Endothelial cell of umbilical vein (primary cell): ENCODE results near the gene FAS. TPM values are rescaled to one million over a fixed set of nuclear protein-coding genes. Genes with fewer than 3 reads are reported as not detected.

ENCODE experiments used
- BruUV-seq: library from RNA; stranded (reverse); fragments of 400-500 nt; replicated peaks from 2 replicates; lab custom pipeline; 2021; lab: Mats Ljungman, UMichigan
- CTCF ChIA-PET: fragments of 300-600, 350-600 bp; sonication (Branson Sonifier 250); formaldehyde crosslinking; loops from one replicate; lab custom pipeline; 2021; ENCODE audit warnings: antibody characterized with exemption, inconsistent platforms; lab: Charles Lee
- POLR2A ChIA-PET: fragments of 300-600, 350-600 bp; sonication (Branson Sonifier 250); formaldehyde crosslinking; loops from one replicate; lab custom pipeline; 2021; ENCODE audit warnings: antibody characterized with exemption, inconsistent platforms; lab: Charles Lee
- DNase-seq: peaks from one replicate; pipeline ENCODE4 v3.0.0-alpha.2; 2011; ENCODE audit warnings: low read depth, low spot score
- FAIRE-seq: peaks from 2 replicates; lab custom pipeline; 2011; peaks lifted over from hg19 to GRCh38; lab: Jason Lieb, UNC
- H2AFZ ChIP-seq: 2 replicates; pipeline ENCODE4 v1.6.0; 2012; ENCODE audit warnings: low read depth, low read length, control low read depth, inconsistent platforms
- H3K27ac ChIP-seq: 2 replicates; pipeline ENCODE4 v1.5.1; 2011; ENCODE audit warnings: low read depth, mild to moderate bottlenecking, control low read depth, low read length, moderate library complexity; ENCODE audit not compliant: insufficient read depth
- H3K27me3 ChIP-seq, 2 experiments: 2 replicates each; pipeline versions ENCODE4 v1.6.0 to v1.6.1; 2011; ENCODE audit warnings: low read length in 2 of 2, mixed read lengths in 1 of 2; ENCODE audit not compliant: control insufficient read depth in 2 of 2, insufficient read depth in 2 of 2
- H3K36me3 ChIP-seq, 2 experiments: 2 replicates in 1 of 2; 3 replicates in 1 of 2; pipeline ENCODE4 v1.5.1; 2011; ENCODE audit warnings: low read length in 2 of 2, mild to moderate bottlenecking in 1 of 2, moderate library complexity in 1 of 2; ENCODE audit not compliant: control insufficient read depth in 2 of 2, insufficient read depth in 2 of 2; ENCODE audit errors: extremely low read depth in 1 of 2
- H3K4me1 ChIP-seq: 3 replicates; pipeline ENCODE4 v1.5.1; 2011; ENCODE audit warnings: mild to moderate bottlenecking, low read length; ENCODE audit not compliant: control insufficient read depth, insufficient read depth; ENCODE audit errors: extremely low read depth
- H3K4me2 ChIP-seq: 2 replicates; pipeline ENCODE4 v1.6.1; 2011; ENCODE audit warnings: low read length, control low read depth, mixed read lengths; ENCODE audit not compliant: insufficient read depth
- H3K4me3 ChIP-seq, 3 experiments: fragments of 200-600 bp in 1 of 3; sonication (generic), shearing (Covaris generic) in 1 of 3; replicated peaks in 1 of 3; 2 replicates each; pipeline ENCODE4 v1.5.1; 2011 to 2016; ENCODE audit warnings: control low read depth in 3 of 3, low read length in 3 of 3, mild to moderate bottlenecking in 2 of 3, inconsistent platforms in 1 of 3, low read depth in 1 of 3, moderate library complexity in 1 of 3; ENCODE audit not compliant: insufficient read depth in 1 of 3
- H3K79me2 ChIP-seq: 2 replicates; pipeline ENCODE4 v1.6.0; 2012; ENCODE audit warnings: low read length, inconsistent platforms; ENCODE audit not compliant: control insufficient read depth, insufficient read depth
- H3K9ac ChIP-seq: replicated peaks from 2 replicates; pipeline ENCODE3; 2011; ENCODE audit warnings: low read length, control low read depth; ENCODE audit not compliant: insufficient read depth; ENCODE audit errors: extremely low read depth
- H3K9me1 ChIP-seq: replicated peaks from 3 replicates; pipeline ENCODE4 v1.6.0; 2011; ENCODE audit warnings: mild to moderate bottlenecking, low read length; ENCODE audit not compliant: control insufficient read depth, insufficient read depth; ENCODE audit errors: extremely low read depth
- H3K9me3 ChIP-seq: replicated peaks from 2 replicates; pipeline ENCODE4 v1.5.1; 2012; ENCODE audit warnings: low read length, inconsistent platforms; ENCODE audit not compliant: control insufficient read depth, insufficient read depth
- H4K20me1 ChIP-seq: replicated peaks from 2 replicates; pipeline ENCODE3; 2011; ENCODE audit warnings: mild to moderate bottlenecking, low read length; ENCODE audit not compliant: control insufficient read depth, insufficient read depth; ENCODE audit errors: extremely low read depth
- CTCF ChIP-seq, 2 donors: IDR thresholded peaks; 1 replicate in 1 of 2; 2 replicates in 1 of 2; pipeline ENCODE4 v1.5.1; 2011; ENCODE audit warnings: low read length in 2 of 2, mild to moderate bottlenecking in 2 of 2, moderate library complexity in 2 of 2, control low read depth in 1 of 2, inconsistent platforms in 1 of 2, low read depth in 1 of 2; ENCODE audit not compliant: insufficient read depth in 1 of 2; ENCODE audit errors: extremely low read depth in 1 of 2
- EZH2 ChIP-seq: IDR thresholded peaks from 2 replicates; pipeline ENCODE4 v1.6.1; 2012; ENCODE audit warnings: borderline replicate concordance, low read depth, mild to moderate bottlenecking, moderate library complexity, low read length, inconsistent platforms; ENCODE audit not compliant: severe bottlenecking
- FOS ChIP-seq: IDR thresholded peaks from 2 replicates; pipeline ENCODE4 v1.6.1; 2011; ENCODE audit warnings: mild to moderate bottlenecking, low read length, moderate library complexity, borderline replicate concordance; ENCODE audit not compliant: insufficient read depth
- GATA2 ChIP-seq: IDR thresholded peaks from 2 replicates; pipeline ENCODE4 v1.7.0; 2011; ENCODE audit warnings: low read depth, mild to moderate bottlenecking, moderate library complexity, mixed read lengths, low read length; ENCODE audit not compliant: insufficient read length, insufficient read depth
- JUN ChIP-seq: IDR thresholded peaks from 2 replicates; pipeline ENCODE4 v1.6.1; 2011; ENCODE audit warnings: borderline replicate concordance, low read depth; ENCODE audit not compliant: insufficient read length, insufficient read depth
- MAX ChIP-seq: IDR thresholded peaks from 2 replicates; pipeline ENCODE4 v1.6.1; 2011; ENCODE audit not compliant: insufficient read depth, insufficient read length
- MYC ChIP-seq: IDR thresholded peaks from one replicate; pipeline ENCODE4 v1.6.1; 2011; ENCODE audit warnings: mild to moderate bottlenecking, low read depth, low read length
- POLR2A ChIP-seq: IDR thresholded peaks from 2 replicates; pipeline ENCODE4 v1.6.1; 2012; ENCODE audit warnings: low read depth, mild to moderate bottlenecking, control low read depth, low read length
- POLR2AphosphoS5 ChIP-seq: IDR thresholded peaks from 2 replicates; pipeline ENCODE4 v1.6.1; 2012; ENCODE audit warnings: low read depth, mild to moderate bottlenecking, control low read depth, low read length, moderate library complexity; ENCODE audit not compliant: insufficient read depth
- dilution Hi-C: fragments of 300-500 bp; cut with MboI; formaldehyde crosslinking; loops from one replicate; pipeline ENCODE4 v1.15.0; 2019; ENCODE audit warnings: low sequenced_read_pairs; ENCODE audit not compliant: extremely low pct_ligation_motif_present
- intact Hi-C: fragments of 100-400 bp; cut with micrococcal nuclease; formaldehyde crosslinking; loops from one replicate; pipeline ENCODE4 v1.10.0; 2022
- polyA plus RNA-seq, 4 experiments: library from polyadenylated mRNA; depleted of rRNA in 3 of 4; stranded (reverse) in 3 of 4; unstranded in 1 of 4; fragments of >200 nt; gene quantifications; 2 replicates each; pipeline versions ENCODE4 v1.2.1 to v1.2.3, GENCODE V29; 2011 to 2012; ENCODE audit warnings: missing spikeins in 1 of 4
- total RNA-seq: library from RNA; stranded (reverse); gene quantifications from 2 replicates; pipeline ENCODE4 v1.2.3, GENCODE V29; 2021

Gene FAS
- total and polyA plus RNA-seq, 2 donors (not counting 3 experiments of a cell fraction or from before 2014, with no cell fraction given): 2.0 to 6.1 TPM

- peaks cover 12% of the 10 kb centered on the region for H3K4me1 ChIP-seq
- peak overlapping the region; percentile 50 for H3K9ac ChIP-seq
- BruUV-seq: no TSS peak
- H3K4me3 ChIP-seq: peak overlapping the region; percentile 76 to 84 (median 84)
- DNase-seq: no peak
- dilution Hi-C loops: loop anchor here (25.0 kb wide), 1 partner anchor 220 kb away; the partner anchor contains the start of gene CH25H
- H3K27ac ChIP-seq: peak overlapping the region; percentile 6
- intact Hi-C loops: loop anchor here (2.0 kb wide), 1 partner anchor 215 kb away; the partner anchor contains the start of gene CH25H
- H3K27me3 ChIP-seq: peaks cover 12 to 22% of the 10 kb centered on the region in 2 experiments
- H3K79me2 ChIP-seq: no peaks in the 10 kb centered on the region
- H3K9me3 ChIP-seq: no peaks in the 10 kb centered on the region
- TF ChIP-seq EZH2: no peak
- no peak for TF ChIP-seq GATA2
- TF ChIP-seq JUN: no peak
- no peak for TF ChIP-seq CTCF (IDR thresholded peaks at IDR 0.05; ENCODE audit: extremely low read depth in 1 of 2, insufficient read depth in 1 of 2, low read depth in 1 of 2, low read length in 2 of 2)
- TF ChIP-seq POLR2AphosphoS5: no peak
- no peak for TF ChIP-seq FOS
- TF ChIP-seq MAX: no peak
- no peak for TF ChIP-seq MYC
- no peak for TF ChIP-seq POLR2A
- FAIRE-seq: peak; percentile 12
- peak overlapping the region; percentile 77 for H2AFZ ChIP-seq
- H3K9me1 ChIP-seq: no peaks in the 10 kb centered on the region
- CTCF ChIA-PET: interaction anchor here (0.8 to 2.6 kb wide), 6 partner anchors 12 to 225 kb away, joined by 3 to 13 read pairs (median 8); no protein-coding TSS in a partner anchor
- H3K4me2 ChIP-seq: peak overlapping the region; percentile 83
- H4K20me1 ChIP-seq: no peaks in the 10 kb centered on the region
- POLR2A ChIA-PET: no interaction called here
- no peaks in the 10 kb centered on the region for H3K36me3 ChIP-seq
These were observed 1.3 kb downstream of the FAS start for GRCh38 chr10:88991899-88992320.
